NCI-H187 treated with DMSO at 0.1 percent for 48 hours (cell line): Measurements from ENCODE around the gene LTBR.

ENCODE experiments used
- DNase-seq: peaks from one replicate; lab custom pipeline; 2025; lab: John Stamatoyannopoulos, UW

Gene LTBR

GRCh38 chr12:6368906-6369525, 14.9 kb upstream of the LTBR start:
- DNase-seq = no peak

- DNase-seq = no peak
Measured at GRCh38 chr12:6369916-6370575, 13.9 kb upstream of the LTBR start.

- DNase-seq = no peak
Measured at GRCh38 chr12:6370576-6370935, 13.4 kb upstream of the LTBR start.

- peak; percentile 84 for DNase-seq
Measured at GRCh38 chr12:6370994-6371754, 12.8 kb upstream of the LTBR start.

GRCh38 chr12:6372403-6373003, 11.5 kb upstream of the LTBR start:
- peak; percentile 69 for DNase-seq

- peak; percentile 91 for DNase-seq
Measured at GRCh38 chr12:6373022-6373787, 10.8 kb upstream of the LTBR start.

- DNase-seq = no peak
Measured at GRCh38 chr12:6374028-6374785, 9.8 kb upstream of the LTBR start.

- no peak for DNase-seq
Measured at GRCh38 chr12:6374786-6375160, 9.2 kb upstream of the LTBR start.

GRCh38 chr12:6375269-6376078, 8.5 kb upstream of the LTBR start, which contains the start of gene SCNN1A:
TSS of gene SCNN1A (minus strand) at chr12:6375563. CDS start at chr12:6374783, 780 bp downstream.
- peak; percentile 41 for DNase-seq

GRCh38 chr12:6376079-6376869, 7.7 kb upstream of the LTBR start:
- no peak for DNase-seq

- no peak for DNase-seq
Measured at GRCh38 chr12:6376870-6377666, 6.9 kb upstream of the LTBR start.

GRCh38 chr12:6377667-6377994, 6.3 kb upstream of the LTBR start:
- DNase-seq = no peak

- no peak for DNase-seq
Measured at GRCh38 chr12:6378709-6379472, 5.1 kb upstream of the LTBR start.

GRCh38 chr12:6380141-6381121, 3.5 kb upstream of the LTBR start:
- DNase-seq = no peak

- DNase-seq = no peak
Measured at GRCh38 chr12:6382371-6382770, 1.6 kb upstream of the LTBR start.

GRCh38 chr12:6382982-6383381, 980 bp upstream of the LTBR start:
- DNase-seq = no peak
